ENCODE results near the gene TEF. TPM values are rescaled to one million over a fixed set of nuclear protein-coding genes. Genes with fewer than 3 reads are reported as not detected.

TEF gene
- total RNA-seq, 1 experiment from 2014 or later, result 2.2 TPM

- H3K27ac Mint-ChIP-seq (ENCODE audit: low read depth, unreplicated experiment), result no peak overlapping the region
- no peaks in the 10 kb centered on the region for H3K4me1 Mint-ChIP-seq (ENCODE audit: insufficient read depth, unreplicated experiment)
- no peak overlapping the region for H3K4me3 Mint-ChIP-seq (ENCODE audit: unreplicated experiment)
- intact Hi-C loops (cut with micrococcal nuclease), result no loop called here
- H3K36me3 Mint-ChIP-seq (ENCODE audit: insufficient read depth, unreplicated experiment), result peaks cover 7% of the 10 kb centered on the region
- ChIA-PET CTCF (interaction anchor here (1.2 to 3.0 kb wide), 2 partner anchors 11 to 149 kb away, joined by 5 to 10 read pairs; no protein-coding TSS in a partner anchor), POLR2A (interaction anchor here (0.7 to 1.0 kb wide), 3 partner anchors 89 to 244 kb away, joined by 3 read pairs; partner anchors contain the start of gene XRCC6)
- no peak for DNase-seq (ENCODE audit: unreplicated experiment)
- BruUV-seq (replicated peaks), result no TSS peak
- no peaks in the 10 kb centered on the region for H3K9me3 Mint-ChIP-seq (ENCODE audit: unreplicated experiment)
- no peaks in the 10 kb centered on the region for H3K27me3 Mint-ChIP-seq (ENCODE audit: insufficient read depth, unreplicated experiment)
- TF ChIP-seq, protein P1, sequence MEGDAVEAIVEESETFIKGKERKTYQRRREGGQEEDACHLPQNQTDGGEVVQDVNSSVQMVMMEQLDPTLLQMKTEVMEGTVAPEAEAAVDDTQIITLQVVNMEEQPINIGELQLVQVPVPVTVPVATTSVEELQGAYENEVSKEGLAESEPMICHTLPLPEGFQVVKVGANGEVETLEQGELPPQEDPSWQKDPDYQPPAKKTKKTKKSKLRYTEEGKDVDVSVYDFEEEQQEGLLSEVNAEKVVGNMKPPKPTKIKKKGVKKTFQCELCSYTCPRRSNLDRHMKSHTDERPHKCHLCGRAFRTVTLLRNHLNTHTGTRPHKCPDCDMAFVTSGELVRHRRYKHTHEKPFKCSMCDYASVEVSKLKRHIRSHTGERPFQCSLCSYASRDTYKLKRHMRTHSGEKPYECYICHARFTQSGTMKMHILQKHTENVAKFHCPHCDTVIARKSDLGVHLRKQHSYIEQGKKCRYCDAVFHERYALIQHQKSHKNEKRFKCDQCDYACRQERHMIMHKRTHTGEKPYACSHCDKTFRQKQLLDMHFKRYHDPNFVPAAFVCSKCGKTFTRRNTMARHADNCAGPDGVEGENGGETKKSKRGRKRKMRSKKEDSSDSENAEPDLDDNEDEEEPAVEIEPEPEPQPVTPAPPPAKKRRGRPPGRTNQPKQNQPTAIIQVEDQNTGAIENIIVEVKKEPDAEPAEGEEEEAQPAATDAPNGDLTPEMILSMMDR (IDR thresholded peaks at IDR 0.05; ENCODE audit: unreplicated experiment), result no peak
Observed at GRCh38 chr22:41377846-41378245, 3.9 kb upstream of the TEF start.

DNA sequence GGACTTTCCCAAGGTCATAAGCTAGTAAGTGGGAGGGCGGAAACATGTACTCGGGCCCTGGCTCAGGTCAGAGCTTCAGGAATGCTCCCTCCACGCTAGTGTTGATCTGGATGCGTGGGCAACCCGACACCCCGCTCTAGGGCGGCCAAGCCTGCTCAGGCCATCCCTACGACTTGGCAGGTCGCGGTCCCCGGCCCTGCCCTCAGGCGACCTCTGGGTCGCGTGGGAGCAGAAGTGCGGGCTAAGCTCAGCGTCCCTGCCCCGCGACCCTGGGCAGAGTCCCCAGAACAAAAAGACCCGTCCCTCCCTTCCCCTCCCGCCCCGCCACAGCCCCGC lies 781 bp upstream of the TEF start:
- TF ChIP-seq, protein P1 (IDR thresholded peaks at IDR 0.05; ENCODE audit: unreplicated experiment), result no peak
- H3K9me3 Mint-ChIP-seq (ENCODE audit: unreplicated experiment), result no peaks in the 10 kb centered on the region
- no TSS peak for BruUV-seq (replicated peaks)
- ChIA-PET POLR2A (interaction anchor here (0.6 to 4.2 kb wide), 34 partner anchors 8 to 524 kb away, joined by 3 to 49 read pairs (median 4); partner anchors contain the start of genes ACO2, DESI1, PHF5A and PMM1), CTCF (interaction anchor here (0.6 to 1.5 kb wide), 4 partner anchors 13 to 137 kb away, joined by 3 to 6 read pairs (median 4); no protein-coding TSS in a partner anchor)
- H3K27ac Mint-ChIP-seq (ENCODE audit: low read depth, unreplicated experiment), result peak overlapping the region; percentile 95
- H3K36me3 Mint-ChIP-seq (ENCODE audit: insufficient read depth, unreplicated experiment), result peaks cover 7% of the 10 kb centered on the region
- H3K27me3 Mint-ChIP-seq (ENCODE audit: insufficient read depth, unreplicated experiment), result no peaks in the 10 kb centered on the region
- intact Hi-C loops (cut with micrococcal nuclease), result loop anchor here (2.0 to 10.0 kb wide), 2 partner anchors 96 to 124 kb away; partner anchors contain the start of gene RANGAP1
- DNase-seq (ENCODE audit: unreplicated experiment), result peak; percentile 91
- H3K4me1 Mint-ChIP-seq (ENCODE audit: insufficient read depth, unreplicated experiment), result peaks cover 6% of the 10 kb centered on the region
- peak overlapping the region; percentile 78 for H3K4me3 Mint-ChIP-seq (ENCODE audit: unreplicated experiment)

- no TSS peak for BruUV-seq (replicated peaks)
- intact Hi-C loops (cut with micrococcal nuclease), result loop anchor here (10.0 kb wide), 1 partner anchor 97 kb away; the partner anchor contains the start of gene RANGAP1
- POLR2A ChIA-PET, result interaction anchor here (0.6 to 4.2 kb wide), 22 partner anchors 10 to 525 kb away, joined by 3 to 49 read pairs (median 8); partner anchors contain the start of genes ACO2, DESI1, PHF5A and PMM1
Observed at GRCh38 chr22:41382098-41382578, 396 bp downstream of the TEF start.

DNA sequence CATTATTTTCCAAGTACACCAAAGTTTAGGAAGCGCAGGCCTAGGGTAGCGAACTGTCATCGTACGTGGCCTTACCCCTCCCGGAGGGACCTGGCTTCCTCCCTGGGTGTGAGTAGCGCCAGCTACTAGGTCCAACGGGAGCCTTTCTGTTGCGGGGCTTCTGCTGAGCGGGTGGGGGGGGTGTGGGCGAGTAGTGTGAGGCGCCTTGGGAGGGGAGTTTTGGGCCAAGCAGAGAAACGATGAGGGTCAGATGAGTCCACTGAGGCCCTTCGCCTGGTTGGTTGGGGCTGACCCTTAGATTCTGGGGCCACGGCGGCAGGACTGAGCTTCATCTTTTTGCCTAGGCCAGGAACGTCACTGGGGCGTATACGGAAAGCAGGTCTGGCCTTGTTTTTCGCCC lies 868 bp downstream of the TEF start:
- CTCF ChIA-PET, result no interaction called here
- TF ChIP-seq, protein P1 (IDR thresholded peaks at IDR 0.05; ENCODE audit: unreplicated experiment), result no peak
- intact Hi-C loops (cut with micrococcal nuclease), result loop anchor here (10.0 kb wide), 1 partner anchor 98 kb away; the partner anchor contains the start of gene RANGAP1
- H3K36me3 Mint-ChIP-seq (ENCODE audit: insufficient read depth, unreplicated experiment), result peaks cover 7% of the 10 kb centered on the region
- no TSS peak for BruUV-seq (replicated peaks)
- peaks cover 6% of the 10 kb centered on the region for H3K4me1 Mint-ChIP-seq (ENCODE audit: insufficient read depth, unreplicated experiment)
- no peak overlapping the region for H3K27ac Mint-ChIP-seq (ENCODE audit: low read depth, unreplicated experiment)
- POLR2A ChIA-PET, result interaction anchor here (0.6 to 4.2 kb wide), 4 partner anchors 18 to 96 kb away, joined by 3 to 42 read pairs (median 12); partner anchors contain the start of genes ACO2 and PHF5A
- H3K9me3 Mint-ChIP-seq (ENCODE audit: unreplicated experiment), result no peaks in the 10 kb centered on the region
- peak overlapping the region; percentile 78 for H3K4me3 Mint-ChIP-seq (ENCODE audit: unreplicated experiment)
- no peaks in the 10 kb centered on the region for H3K27me3 Mint-ChIP-seq (ENCODE audit: insufficient read depth, unreplicated experiment)
- no peak for DNase-seq (ENCODE audit: unreplicated experiment)

More at GRCh38 chr22:41382098-41382578, 396 bp downstream of the TEF start:
- no peaks in the 10 kb centered on the region for H3K9me3 Mint-ChIP-seq (ENCODE audit: unreplicated experiment)
- no peak for DNase-seq (ENCODE audit: unreplicated experiment)
- peaks cover 7% of the 10 kb centered on the region for H3K36me3 Mint-ChIP-seq (ENCODE audit: insufficient read depth, unreplicated experiment)
- H3K4me1 Mint-ChIP-seq (ENCODE audit: insufficient read depth, unreplicated experiment), result peaks cover 6% of the 10 kb centered on the region
- CTCF ChIA-PET, result no interaction called here
- H3K27ac Mint-ChIP-seq (ENCODE audit: low read depth, unreplicated experiment), result peak overlapping the region; percentile 95
- H3K4me3 Mint-ChIP-seq (ENCODE audit: unreplicated experiment), result peak overlapping the region; percentile 78
- TF ChIP-seq, protein P1 (IDR thresholded peaks at IDR 0.05; ENCODE audit: unreplicated experiment), result no peak
- H3K27me3 Mint-ChIP-seq (ENCODE audit: insufficient read depth, unreplicated experiment), result no peaks in the 10 kb centered on the region

Data from MCF 10A (cell line).